HG02885 (cell line): ENCODE data around the gene GRK5.

Source experiments
- ATAC-seq: cut with Tn5 transposase; IDR thresholded peaks from one replicate; pipeline ENCODE4 v1.9.1; 2021; ENCODE audit warnings: mild to moderate bottlenecking; ENCODE audit not compliant: unreplicated experiment, poor library complexity

GRK5 gene

DNA sequence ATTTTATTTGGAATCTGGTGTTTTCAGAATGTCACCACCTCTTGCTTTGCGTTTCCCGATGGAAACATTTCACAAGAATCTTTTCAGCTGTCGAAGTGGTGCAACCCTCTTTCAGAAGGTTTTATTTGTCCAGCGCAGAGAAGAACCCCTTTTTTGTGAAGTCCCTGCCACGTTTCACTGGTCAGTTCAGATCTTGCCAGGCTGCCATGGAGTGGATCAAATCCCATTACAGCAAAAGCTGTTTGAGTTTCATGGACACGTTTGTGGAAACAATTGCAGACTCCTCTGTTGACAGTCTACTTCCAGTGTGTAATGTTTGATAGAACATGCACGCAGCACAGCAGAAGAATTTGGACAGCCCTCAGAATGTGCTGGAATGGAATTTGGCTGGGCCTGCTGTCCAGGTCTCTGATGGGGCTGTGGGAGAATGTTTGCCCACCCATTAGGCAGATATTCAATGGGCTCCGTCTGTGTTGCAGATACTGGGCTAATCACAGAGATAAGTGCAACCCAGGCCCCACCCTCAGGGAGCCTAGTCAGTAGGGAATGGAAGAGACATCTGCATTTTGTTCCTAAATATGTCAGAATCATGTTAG is 143.2 kb downstream of the GRK5 start:
- ATAC-seq, result no peak

DNA sequence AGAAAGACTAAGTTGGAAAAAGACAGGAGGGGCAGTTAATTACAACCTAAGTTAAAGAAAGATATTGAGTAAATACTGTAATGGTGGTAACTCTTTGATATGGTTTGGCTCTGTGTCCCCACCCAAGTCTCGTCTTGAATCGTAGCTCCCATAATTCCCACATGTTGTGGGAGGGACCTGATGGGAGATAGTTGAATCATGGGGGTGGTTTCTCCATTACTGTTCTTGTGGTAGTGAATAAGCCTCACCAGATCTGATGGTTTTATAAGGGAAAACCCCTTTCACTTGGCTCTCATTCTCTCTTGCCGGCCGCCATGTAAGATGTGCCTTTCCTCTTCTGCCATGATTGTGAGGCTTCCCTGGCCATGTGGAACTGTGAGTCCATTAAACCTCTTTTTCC is 143.8 kb downstream of the GRK5 start:
- ATAC-seq, result no peak

DNA sequence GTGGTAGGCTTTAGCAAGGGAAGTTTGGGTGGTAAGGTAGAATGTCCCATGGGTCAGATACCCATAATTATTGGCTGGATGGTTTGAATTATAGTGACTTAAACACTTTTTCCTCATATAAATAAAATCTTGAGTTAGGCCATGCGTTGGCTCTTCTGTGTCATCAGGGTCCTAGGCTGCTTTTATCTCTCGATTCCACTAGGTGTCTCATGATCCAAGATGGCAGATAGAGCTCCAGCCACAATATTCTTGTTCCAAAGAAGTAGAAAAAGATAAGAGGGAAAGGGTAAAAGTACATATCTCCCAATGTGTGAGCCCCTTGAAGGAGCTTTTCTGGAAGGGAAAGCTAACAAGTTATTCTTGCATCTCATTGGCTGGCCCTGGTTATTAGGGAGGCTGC is 144.7 kb downstream of the GRK5 start:
- ATAC-seq, result no peak

GRCh38 chr10:119352807-119353206 is 145.4 kb downstream of the GRK5 start:
- no peak for ATAC-seq

GRCh38 chr10:119353421-119353820 is 146.1 kb downstream of the GRK5 start:
- no peak for ATAC-seq

- no peak for ATAC-seq
These were observed 148.6 kb downstream of the GRK5 start for GRCh38 chr10:119355930-119356329.

- ATAC-seq, result no peak
These were observed 150.2 kb downstream of the GRK5 start for GRCh38 chr10:119357412-119358151.

DNA sequence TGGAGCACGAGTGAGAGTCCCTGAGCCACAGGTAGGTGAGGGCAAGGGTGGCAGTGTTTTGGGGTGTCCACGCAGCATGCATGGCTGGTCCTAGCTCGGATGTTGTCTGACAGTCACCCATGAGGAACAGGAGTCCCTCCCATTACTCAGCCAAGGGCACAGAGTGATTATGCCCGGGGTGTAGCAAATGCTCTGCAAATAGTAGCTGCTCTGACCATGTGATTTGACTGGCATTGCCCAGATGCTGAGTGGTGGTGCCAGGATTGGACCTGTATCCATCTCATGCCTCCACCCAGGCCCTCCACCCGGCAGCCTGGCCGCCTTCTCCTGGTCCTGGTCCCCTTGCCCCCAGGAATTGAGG is 150.8 kb downstream of the GRK5 start:
- no peak for ATAC-seq

GRCh38 chr10:119358567-119358966 is 151.2 kb downstream of the GRK5 start:
- no peak for ATAC-seq

DNA sequence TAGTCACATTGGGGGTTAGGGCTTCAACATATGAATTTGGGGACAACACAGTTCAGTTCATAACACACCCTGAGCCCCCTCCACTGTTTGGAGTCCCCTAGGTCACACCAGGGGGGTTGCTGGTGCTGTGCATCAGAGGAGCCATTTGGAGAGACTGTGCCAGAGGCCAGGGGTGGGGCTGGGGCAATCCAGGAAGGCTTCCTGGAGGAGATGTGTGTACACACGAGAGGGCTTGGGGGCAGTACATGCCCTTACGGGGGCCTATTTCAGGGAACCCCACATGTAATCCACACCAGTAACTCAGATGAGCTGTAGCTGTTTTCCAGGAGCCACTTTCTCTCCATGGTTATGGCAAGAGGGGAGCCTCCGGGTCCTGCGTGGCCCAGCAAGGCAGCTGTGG is 151.7 kb downstream of the GRK5 start:
- no peak for ATAC-seq

- ATAC-seq, result no peak
These were observed 153.0 kb downstream of the GRK5 start for GRCh38 chr10:119360181-119360921.

GRCh38 chr10:119361037-119361436 is 153.7 kb downstream of the GRK5 start:
- no peak for ATAC-seq

GRCh38 chr10:119362122-119362521 is 154.8 kb downstream of the GRK5 start:
- ATAC-seq, result no peak

GRCh38 chr10:119364645-119365600 is 157.6 kb downstream of the GRK5 start:
- ATAC-seq, result no peak

- ATAC-seq, result no peak
These were observed 158.6 kb downstream of the GRK5 start for GRCh38 chr10:119365773-119366599.

DNA sequence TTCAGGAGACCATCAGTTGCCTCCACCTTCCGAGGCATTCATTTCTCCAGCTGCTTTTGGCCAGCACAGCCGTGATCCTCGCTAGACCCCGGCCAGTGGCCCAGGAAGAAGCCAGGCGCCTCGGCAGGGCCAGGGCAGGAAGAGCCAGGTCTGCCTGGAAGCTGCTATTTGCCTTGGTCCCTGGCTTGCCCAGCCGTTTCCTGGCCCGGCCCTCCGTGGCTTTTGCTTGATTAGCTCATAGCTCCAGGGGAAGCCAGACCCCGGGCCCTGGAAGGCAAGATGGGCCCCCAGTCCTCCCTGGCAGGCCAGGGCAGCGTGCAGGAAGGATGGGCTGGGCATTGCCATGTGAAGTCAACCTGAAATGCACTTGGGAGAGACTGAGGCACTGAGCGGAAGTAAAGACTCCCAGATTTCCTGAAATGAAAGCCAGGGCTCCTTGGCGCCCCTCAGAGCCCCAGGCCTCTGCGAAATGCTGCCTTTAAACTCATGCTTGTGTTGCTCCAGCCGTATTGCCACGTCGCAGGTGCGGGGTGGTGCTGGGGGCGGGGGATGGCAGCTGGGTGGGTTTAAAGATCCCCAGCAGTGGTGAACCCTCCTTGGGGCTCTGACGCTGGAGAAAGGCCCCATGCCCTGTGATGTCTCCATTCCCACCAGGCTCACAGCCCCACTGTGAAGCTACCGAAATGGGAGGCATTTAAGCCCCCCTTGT is 160.6 kb downstream of the GRK5 start:
- no peak for ATAC-seq

DNA sequence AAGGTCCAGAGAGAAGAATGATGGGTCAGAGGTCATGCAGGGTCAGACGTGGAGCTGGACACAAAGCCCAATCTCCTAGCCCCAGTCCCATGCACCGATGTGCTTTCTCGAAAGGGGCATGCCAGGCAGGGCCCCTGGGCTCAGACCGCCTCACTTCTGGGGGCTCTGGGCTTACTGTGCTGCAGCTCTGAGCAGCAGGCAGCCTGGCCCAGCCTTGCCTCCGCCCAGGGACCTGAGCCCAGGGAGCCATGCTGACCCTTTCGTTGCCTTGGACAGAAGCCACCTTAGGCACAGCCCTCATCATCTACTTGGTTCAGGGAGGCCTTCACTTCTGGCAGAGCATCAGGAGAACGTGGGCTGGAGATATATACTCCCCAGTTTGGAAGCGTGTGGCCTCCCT is 161.2 kb downstream of the GRK5 start:
- no peak for ATAC-seq

- peak; percentile 69 for ATAC-seq
These were observed 161.9 kb downstream of the GRK5 start for GRCh38 chr10:119368991-119369869.
